Measurements from ENCODE around the gene ADAMTS12.

Gene ADAMTS12

GRCh38 chr5:33806738-33807442 lies 84.9 kb downstream of the ADAMTS12 start:
- no peak for DNase-seq

GRCh38 chr5:33801292-33801691 lies 90.5 kb downstream of the ADAMTS12 start:
- DNase-seq, result no peak

GRCh38 chr5:33800241-33800950 lies 91.4 kb downstream of the ADAMTS12 start:
- no peak for DNase-seq

DNA sequence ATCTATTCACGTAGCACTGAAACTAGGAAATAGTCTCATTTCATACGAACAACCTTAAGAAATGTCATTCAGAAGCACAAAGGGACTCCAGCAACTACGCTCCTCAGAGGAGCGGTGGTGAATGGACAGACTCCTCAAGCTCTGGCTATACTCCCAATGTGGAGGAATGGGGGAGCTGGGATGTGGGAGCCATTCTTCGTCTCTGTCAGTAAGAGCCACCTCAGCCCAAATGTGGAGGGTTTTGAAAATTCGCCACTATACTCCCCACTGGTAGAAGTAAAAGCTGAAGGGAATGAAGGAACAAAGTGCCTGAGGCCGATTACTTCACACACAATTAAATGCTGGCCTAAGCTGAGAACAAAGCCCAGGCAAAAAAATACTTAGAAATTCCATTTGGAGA lies 96.3 kb downstream of the ADAMTS12 start:
- DNase-seq, result no peak

DNA sequence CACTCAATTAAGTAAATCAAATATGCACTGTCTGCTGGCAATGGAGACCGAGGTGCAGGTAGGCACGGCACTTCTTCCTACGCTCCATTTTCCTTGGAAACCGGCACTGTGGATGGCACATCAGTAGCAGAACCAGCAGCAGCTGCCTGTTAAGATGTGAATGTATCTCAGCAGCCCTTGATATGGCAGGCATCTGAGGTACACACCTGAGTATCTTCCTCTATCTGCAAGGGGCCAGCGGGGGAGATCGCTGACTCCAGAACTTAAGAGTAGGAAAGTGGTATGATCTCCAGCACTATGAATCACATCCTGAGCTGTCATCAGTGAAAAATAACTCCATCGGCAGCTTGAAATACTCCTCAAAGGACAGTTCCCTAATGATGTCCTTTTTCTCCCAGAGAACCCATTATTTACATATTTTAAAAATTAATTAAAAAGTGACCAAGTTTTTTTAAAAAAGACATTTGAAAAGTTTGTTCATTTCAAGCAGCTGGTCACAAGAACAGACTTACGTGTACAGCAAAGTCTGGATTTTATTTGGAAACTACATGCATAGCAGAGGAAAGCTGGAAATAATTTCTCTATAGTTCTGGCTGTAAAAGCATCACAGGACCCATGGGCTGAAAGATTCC lies 97.1 kb downstream of the ADAMTS12 start:
- no peak for DNase-seq

- DNase-seq, result no peak
Measured at GRCh38 chr5:33793836-33794549, 97.8 kb downstream of the ADAMTS12 start.

DNA sequence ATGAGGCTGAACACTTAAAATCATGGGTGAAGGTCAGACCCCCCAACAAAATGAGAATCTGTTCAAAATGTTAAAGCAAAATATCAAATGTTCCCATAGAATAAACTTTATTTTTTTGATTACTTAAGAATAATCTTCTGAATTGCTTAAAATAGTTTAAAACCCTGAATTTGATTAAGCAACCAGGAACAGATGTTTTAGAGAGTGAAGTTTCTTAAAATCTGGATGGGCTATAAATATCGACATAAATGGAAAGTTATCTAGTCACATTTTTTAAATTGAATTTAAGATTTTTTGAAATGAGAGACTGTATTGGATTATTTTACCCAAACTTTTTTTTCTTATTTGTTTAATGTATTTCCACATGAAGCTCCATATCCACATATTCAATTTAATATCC lies 98.5 kb downstream of the ADAMTS12 start:
- DNase-seq, result no peak

- no peak for DNase-seq
Measured at GRCh38 chr5:33792559-33792958, 99.2 kb downstream of the ADAMTS12 start.

- no peak for DNase-seq
Measured at GRCh38 chr5:33789567-33789957, 102.2 kb downstream of the ADAMTS12 start.

DNA sequence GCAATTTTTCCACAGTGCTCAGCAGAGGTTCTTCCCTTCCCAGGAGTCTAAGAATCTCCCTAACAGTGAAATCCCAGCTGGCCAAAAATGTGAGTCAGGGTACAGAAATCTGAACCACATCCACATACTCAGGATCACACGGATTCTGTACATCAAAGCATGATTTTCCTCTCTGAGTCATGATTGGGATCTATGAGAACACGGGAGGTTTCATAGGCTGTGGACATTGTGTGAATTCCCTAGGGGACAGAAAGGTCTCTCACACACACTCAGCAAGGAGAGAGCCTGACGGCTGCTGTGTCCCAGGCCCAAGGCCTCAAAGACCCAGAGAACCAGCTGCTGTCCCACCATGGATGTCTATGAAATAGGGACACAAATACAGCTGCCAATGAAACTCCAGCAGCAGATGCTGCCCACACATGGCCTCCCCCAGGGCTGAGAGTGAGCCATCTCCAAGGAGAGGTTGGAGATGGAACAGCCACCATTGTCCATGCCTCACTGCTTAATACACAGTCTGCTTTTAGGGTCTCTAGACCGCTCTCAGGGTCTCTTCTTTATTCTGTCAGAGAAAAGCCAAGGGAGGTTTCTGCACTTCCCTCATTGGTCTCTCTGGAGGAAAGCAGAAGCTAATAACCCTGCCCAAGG lies 102.7 kb downstream of the ADAMTS12 start:
- DNase-seq, result no peak

- DNase-seq, result no peak
Measured at GRCh38 chr5:33785571-33785970, 106.2 kb downstream of the ADAMTS12 start.

GRCh38 chr5:33781286-33781685 lies 110.5 kb downstream of the ADAMTS12 start:
- DNase-seq, result no peak

DNA sequence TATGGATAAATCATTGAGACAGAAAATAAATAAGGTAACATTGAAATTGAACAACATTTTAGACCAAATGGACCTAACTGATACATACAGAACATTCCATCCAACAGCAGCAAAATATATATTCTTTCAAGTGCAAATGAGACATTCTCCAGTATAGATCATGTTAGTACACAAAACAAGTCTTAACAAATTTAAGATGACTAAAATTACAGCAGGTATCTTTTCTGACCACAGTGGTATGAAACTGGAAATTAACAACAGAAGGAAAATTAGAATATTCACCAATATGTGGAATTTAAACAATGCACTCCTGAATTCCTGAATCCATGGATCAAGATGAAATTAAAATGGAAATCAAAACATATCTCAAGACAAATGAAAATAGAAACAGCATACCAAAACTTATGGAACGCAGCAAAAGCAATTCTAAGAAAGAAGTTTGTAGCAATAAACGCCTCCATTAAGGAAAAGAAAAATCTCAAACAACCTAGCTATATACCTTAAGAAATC lies 115.6 kb downstream of the ADAMTS12 start:
- no peak for DNase-seq

GRCh38 chr5:33774341-33774740 lies 117.4 kb downstream of the ADAMTS12 start:
- DNase-seq, result no peak

- DNase-seq, result no peak
Measured at GRCh38 chr5:33772380-33772897, 119.4 kb downstream of the ADAMTS12 start.

DNA sequence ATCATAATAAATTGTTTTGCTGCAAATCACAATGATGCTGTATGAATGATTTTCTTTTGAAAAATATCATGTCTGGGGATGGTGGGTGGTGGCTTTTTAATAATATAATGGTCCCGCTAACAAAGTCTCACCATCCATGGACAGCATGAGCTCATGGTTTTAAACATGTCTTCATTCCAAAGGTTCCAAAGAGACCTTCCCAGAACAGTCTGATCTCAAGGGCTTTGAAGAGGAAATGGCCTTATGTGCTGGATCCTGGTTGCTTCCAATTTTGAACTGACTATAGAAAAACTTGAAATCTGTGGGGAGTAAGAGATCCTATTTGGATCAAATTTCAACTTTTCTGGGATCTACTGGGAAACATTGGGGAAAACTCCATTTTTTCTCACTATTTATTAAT lies 121.8 kb downstream of the ADAMTS12 start:
- DNase-seq, result no peak

DNA sequence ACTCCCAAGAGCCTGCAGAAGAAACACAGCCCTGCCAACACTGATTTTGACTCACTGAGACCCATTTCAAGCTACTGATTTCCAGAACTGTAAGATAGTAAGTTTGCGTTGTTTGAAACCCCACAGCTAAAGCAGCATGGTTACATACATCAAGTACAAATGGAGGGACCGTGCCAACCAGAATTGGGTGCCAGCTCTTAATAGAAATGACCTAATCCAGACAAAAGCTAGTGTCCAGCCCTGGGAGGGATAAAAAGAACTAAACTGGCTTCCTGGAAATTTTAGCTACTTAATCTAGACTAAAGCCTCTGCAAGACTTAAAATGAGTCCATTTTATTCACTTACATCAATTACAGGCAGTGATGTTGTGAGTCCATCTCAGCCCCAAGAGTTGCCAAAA lies 122.6 kb downstream of the ADAMTS12 start:
- no peak for DNase-seq

- DNase-seq, result no peak
Measured at GRCh38 chr5:33766023-33766422, 125.8 kb downstream of the ADAMTS12 start.

DNA sequence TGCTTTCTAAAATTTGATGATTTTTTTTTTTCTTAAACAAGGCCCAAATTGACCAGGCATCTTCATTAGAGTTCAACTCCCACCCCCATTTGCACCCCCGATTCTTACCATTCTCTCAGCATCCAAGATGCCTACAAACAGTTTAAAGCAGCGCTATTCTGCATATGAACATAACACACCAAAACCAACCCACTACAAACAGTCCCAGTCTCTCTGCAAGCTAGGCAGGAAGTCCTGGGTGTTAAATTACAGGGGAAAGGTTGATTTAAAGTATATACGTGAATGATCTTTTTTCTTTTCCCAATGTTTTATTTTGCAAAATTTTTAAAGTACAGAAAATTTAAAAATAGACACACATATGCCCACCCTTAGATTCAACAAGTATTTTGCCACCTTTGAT lies 127.0 kb downstream of the ADAMTS12 start:
- DNase-seq, result no peak

GRCh38 chr5:33763435-33763834 lies 128.4 kb downstream of the ADAMTS12 start:
- DNase-seq, result no peak

DNA sequence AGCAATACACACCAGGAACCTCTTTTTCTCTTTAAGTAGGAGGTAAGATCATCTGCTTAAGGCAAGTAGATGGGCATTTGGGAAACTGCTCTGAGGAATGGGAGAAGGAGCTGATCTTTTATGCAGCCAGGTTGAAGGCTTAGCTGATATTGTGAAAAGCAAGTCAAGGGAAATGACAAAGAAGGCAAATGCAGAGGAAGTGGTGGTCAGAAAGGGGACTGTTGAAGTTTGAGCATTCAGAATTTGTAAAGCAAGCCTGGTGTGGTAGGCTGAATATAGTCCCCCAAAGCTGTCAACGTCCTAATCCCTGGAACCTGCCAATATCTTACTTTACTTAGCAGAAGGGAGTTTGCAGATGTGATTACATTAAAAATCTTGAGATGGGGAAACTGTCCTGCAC lies 128.9 kb downstream of the ADAMTS12 start:
- DNase-seq, result no peak

All from amygdala (tissue), 56 donors.